BJ (cell line): ENCODE data around the gene ZNF280D. TPM values are rescaled to one million over a fixed set of nuclear protein-coding genes. Genes with fewer than 3 reads are reported as not detected.

Source experiments
- CTCF ChIA-PET: fragments of 350-600 bp; formaldehyde crosslinking; extraction: SDS; loops from one replicate; lab custom pipeline; 2021; ENCODE audit warnings: antibody characterized with exemption, inconsistent platforms; lab: Yijun Ruan, JAX
- POLR2A ChIA-PET: fragments of 300-600 bp; sonication (Branson Sonifier 250); formaldehyde crosslinking; extraction: SDS; loops from one replicate; lab custom pipeline; 2021; ENCODE audit warnings: antibody characterized with exemption; lab: Charles Lee
- DNase-seq: peaks from one replicate; pipeline ENCODE4 v3.0.0-alpha.2; 2011; ENCODE audit warnings: low read depth
- H3K27me3 ChIP-seq: 2 replicates; pipeline ENCODE4 v1.6.0; 2011; ENCODE audit warnings: low read length; ENCODE audit not compliant: control insufficient read depth, insufficient read depth
- H3K36me3 ChIP-seq: 2 replicates; pipeline ENCODE4 v1.5.1; 2011; ENCODE audit warnings: low read length; ENCODE audit not compliant: control insufficient read depth, insufficient read depth
- H3K4me3 ChIP-seq: 2 replicates; pipeline ENCODE4 v1.5.1; 2011; ENCODE audit warnings: low read depth, mild to moderate bottlenecking, control low read depth, low read length
- polyA plus RNA-seq: library from polyadenylated mRNA; depleted of rRNA; stranded (reverse); fragments of >200 nt; gene quantifications from 2 replicates; pipeline ENCODE4 v1.2.3, GENCODE V29; 2011
- TF ChIP-seq, protein P1 (sequence below): IDR thresholded peaks from 2 replicates; pipeline ENCODE4 v1.5.1; 2011; ENCODE audit warnings: low read depth, mild to moderate bottlenecking, control low read depth, inconsistent platforms, low read length, moderate library complexity; ENCODE audit not compliant: insufficient read depth

The ZNF280D gene
- polyA plus RNA-seq, 1 experiment: 4.0 TPM

GRCh38 chr15:56690733-56691132, 42.6 kb downstream of the ZNF280D start:
- no peaks in the 10 kb centered on the region; the same call in 1 of the 2 replicates for H3K36me3 ChIP-seq
- H3K4me3 ChIP-seq: no peak overlapping the region
- no peak for DNase-seq
- POLR2A ChIA-PET: no interaction called here
- no peaks in the 10 kb centered on the region for H3K27me3 ChIP-seq
- TF ChIP-seq, protein P1, sequence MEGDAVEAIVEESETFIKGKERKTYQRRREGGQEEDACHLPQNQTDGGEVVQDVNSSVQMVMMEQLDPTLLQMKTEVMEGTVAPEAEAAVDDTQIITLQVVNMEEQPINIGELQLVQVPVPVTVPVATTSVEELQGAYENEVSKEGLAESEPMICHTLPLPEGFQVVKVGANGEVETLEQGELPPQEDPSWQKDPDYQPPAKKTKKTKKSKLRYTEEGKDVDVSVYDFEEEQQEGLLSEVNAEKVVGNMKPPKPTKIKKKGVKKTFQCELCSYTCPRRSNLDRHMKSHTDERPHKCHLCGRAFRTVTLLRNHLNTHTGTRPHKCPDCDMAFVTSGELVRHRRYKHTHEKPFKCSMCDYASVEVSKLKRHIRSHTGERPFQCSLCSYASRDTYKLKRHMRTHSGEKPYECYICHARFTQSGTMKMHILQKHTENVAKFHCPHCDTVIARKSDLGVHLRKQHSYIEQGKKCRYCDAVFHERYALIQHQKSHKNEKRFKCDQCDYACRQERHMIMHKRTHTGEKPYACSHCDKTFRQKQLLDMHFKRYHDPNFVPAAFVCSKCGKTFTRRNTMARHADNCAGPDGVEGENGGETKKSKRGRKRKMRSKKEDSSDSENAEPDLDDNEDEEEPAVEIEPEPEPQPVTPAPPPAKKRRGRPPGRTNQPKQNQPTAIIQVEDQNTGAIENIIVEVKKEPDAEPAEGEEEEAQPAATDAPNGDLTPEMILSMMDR: no peak
- CTCF ChIA-PET: no interaction called here

- H3K27me3 ChIP-seq: no peaks in the 10 kb centered on the region
- ChIA-PET CTCF (no interaction called here), POLR2A (no interaction called here)
- DNase-seq: no peak
- H3K4me3 ChIP-seq: no peak overlapping the region
- no peaks in the 10 kb centered on the region for H3K36me3 ChIP-seq
- TF ChIP-seq, protein P1: no peak
These were observed 49.4 kb downstream of the ZNF280D start for GRCh38 chr15:56683908-56684307.

DNA sequence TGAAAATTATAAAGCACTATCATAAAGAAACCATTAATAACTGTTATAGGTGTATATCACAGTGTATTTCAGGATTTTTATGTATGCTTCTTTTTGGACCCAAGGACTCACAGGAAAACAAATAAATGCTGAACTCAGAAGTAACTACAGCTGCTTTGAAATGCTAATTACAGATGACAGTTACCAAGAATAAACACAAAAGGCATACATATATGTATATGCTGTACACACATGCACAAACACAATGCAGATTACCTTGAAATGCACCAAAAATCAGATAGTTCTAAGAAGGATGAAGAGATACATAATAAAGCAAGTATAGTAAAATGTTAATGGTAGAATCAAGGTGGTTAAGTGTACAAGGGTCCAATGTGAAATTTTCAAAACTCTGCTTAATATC, 52.2 kb downstream of the ZNF280D start:
- TF ChIP-seq, protein P1: no peak
- POLR2A ChIA-PET: no interaction called here
- Histone ChIP-seq H3K27me3 (no peaks in the 10 kb centered on the region), H3K36me3 (no peaks in the 10 kb centered on the region), H3K4me3 (no peak overlapping the region)
- no peak for DNase-seq
- CTCF ChIA-PET: no interaction called here

DNA sequence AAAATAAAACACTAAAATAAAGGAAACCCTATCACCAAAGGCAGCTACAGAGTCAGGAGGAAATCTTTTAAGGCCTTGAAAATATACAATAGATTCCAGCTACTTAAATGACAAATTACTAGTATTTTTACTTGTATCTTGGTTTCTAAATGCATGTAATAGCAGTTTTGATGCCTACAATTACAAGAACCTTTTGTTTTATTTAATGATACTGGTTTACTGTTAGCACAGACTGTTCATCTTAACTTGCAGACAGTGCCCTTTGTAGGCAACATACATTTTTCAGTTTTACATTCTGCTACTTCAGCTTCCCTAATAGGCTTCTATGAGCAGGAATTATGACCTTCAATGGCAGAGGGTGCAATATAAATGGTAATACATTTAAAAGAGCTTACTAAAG, 54.1 kb downstream of the ZNF280D start:
- no peak for DNase-seq
- Histone ChIP-seq H3K27me3 (no peaks in the 10 kb centered on the region), H3K4me3 (no peak overlapping the region), H3K36me3 (no peaks in the 10 kb centered on the region)
- ChIA-PET CTCF (no interaction called here), POLR2A (no interaction called here)
- TF ChIP-seq, protein P1: no peak

GRCh38 chr15:56678571-56678970, 54.7 kb downstream of the ZNF280D start:
- Histone ChIP-seq H3K4me3 (no peak overlapping the region), H3K27me3 (no peaks in the 10 kb centered on the region), H3K36me3 (no peaks in the 10 kb centered on the region)
- DNase-seq: no peak
- TF ChIP-seq, protein P1: no peak
- CTCF ChIA-PET: no interaction called here
- POLR2A ChIA-PET: no interaction called here
